ENCODE measurements around the gene RAPGEF6.

DNA sequence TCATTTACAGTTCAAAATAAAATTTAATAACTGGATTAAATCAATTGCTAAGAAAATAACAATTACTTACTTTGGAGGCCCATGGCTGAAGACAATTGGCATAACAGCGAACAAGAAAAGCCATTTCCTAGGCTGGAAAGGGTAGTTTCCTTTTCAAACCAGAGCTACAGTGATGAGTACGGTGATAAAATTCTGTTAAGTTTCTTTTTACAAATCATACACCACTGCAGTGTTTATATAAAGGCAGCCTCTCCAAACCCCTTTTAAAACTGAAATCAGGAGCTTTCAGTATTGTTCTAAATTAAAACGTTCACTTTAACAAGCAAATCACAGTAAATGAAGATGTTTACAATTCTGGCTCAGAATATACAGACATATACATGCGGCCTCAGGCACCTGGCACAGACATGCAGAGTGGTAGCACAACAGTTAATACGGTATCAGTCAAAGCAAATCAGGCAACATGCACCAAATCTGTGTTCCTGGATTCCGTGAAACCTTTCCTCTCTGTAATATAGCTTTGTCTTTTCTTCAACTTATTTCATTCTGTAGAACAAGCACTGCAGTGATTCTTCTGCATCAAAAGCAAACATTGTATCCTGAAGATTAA is 102.9 kb downstream of the RAPGEF6 start:
- TF ChIP-seq CTCF (IDR thresholded peaks at IDR 0.05) (no peak), ZFX (IDR thresholded peaks at IDR 0.05; ENCODE audit: borderline replicate concordance) (no peak)
